Heart left ventricle (tissue), 13 donors: ENCODE results near the gene HLA-DMB.

Experiments
- CTCF ChIP-seq, 12 donors: fragments of 200-600 bp; sonication (generic) in 4 of 12; IDR thresholded peaks; one replicate each; pipeline versions ENCODE4 v1.5.0 to v1.8.0; 2018 to 2022; ENCODE audit warnings: antibody characterized with exemption in 12 of 12, mild to moderate bottlenecking in 5 of 12
- POLR2A ChIP-seq, 2 donors: fragments of 450-650 bp; IDR thresholded peaks; one replicate each; pipeline ENCODE4 v1.6.1; 2017; ENCODE audit warnings: antibody characterized with exemption in 2 of 2, mild to moderate bottlenecking in 2 of 2, moderate library complexity in 2 of 2
- donor health status: ischemic (EF 13 %, LVEDD 7.1; RV severe dilation, severe dysfunction).
- donor health status: DM: no; HTN: yes; CAD: no.
- donor health status: DM: no; HTN: no; CAD: no.
- donor health status: ischemic (EF 25% LVEDD 6.9; RV normal size, moderate dysfunction).
- donor health status: ischemic (EF 25% LVEDD 5.7; RV mildly dilated, moderate dysfunction).
- donor health status: ischemic (EF 35%, LVEDD 5.7; RV mildly dilated, moderate dysfunction).
- donor health status: nonischemic (EF 11% LVEDD 7.7; RV severe dilation, severe dysfunction).
- donor health status: DM: yes; HTN: yes; CAD: no.
- donor health status: PGD.
- donor health status: ischemic (EF 29% LVEDD 5.4; RV normal size, mild dysfunction).
- donor health status: nonischemic (EF 23%, LVEDD 6.1; RV moderate dilation, normal function).

- no peak for TF ChIP-seq CTCF (IDR thresholded peaks at IDR 0.05)
- TF ChIP-seq POLR2A (IDR thresholded peaks at IDR 0.05): no peak
These were observed 45.9 kb downstream of the HLA-DMB start for GRCh38 chr6:32895006-32895345.
